GM18499 (cell line): ENCODE data around the gene INTS4.
"Not testable (repeated sequence)": the region's sequence is repeated elsewhere in the genome, so short reads cannot be mapped to it uniquely, and the experiment has no call there.

ENCODE experiments used
- ATAC-seq: cut with Tn5 transposase; IDR thresholded peaks from one replicate; pipeline ENCODE4 v1.9.1; 2021; ENCODE audit warnings: moderate number of reproducible peaks; ENCODE audit not compliant: insufficient read depth, unreplicated experiment

INTS4 gene

GRCh38 chr11:77967121-77967520, 27.3 kb downstream of the INTS4 start:
- ATAC-seq, result no peak

- no peak for ATAC-seq
Measured at GRCh38 chr11:77966338-77966737, 28.1 kb downstream of the INTS4 start.

GRCh38 chr11:77959434-77959833, 35.0 kb downstream of the INTS4 start:
- ATAC-seq, result no peak

GRCh38 chr11:77958583-77959177, 35.8 kb downstream of the INTS4 start:
- ATAC-seq, result not testable (repeated sequence)

- not testable (repeated sequence) for ATAC-seq
Measured at GRCh38 chr11:77943296-77943695, 51.2 kb downstream of the INTS4 start.

- ATAC-seq, result not testable (repeated sequence)
Measured at GRCh38 chr11:77942465-77942864, 52.0 kb downstream of the INTS4 start.

GRCh38 chr11:77933596-77933995, 60.9 kb downstream of the INTS4 start:
- ATAC-seq, result not testable (repeated sequence)

GRCh38 chr11:77930334-77931208, 63.9 kb downstream of the INTS4 start:
- ATAC-seq, result not testable (repeated sequence)

- not testable (repeated sequence) for ATAC-seq
Measured at GRCh38 chr11:77917713-77918112, 76.8 kb downstream of the INTS4 start.

- ATAC-seq, result not testable (repeated sequence)
Measured at GRCh38 chr11:77914307-77914791, 80.1 kb downstream of the INTS4 start.

- ATAC-seq, result not testable (repeated sequence)
Measured at GRCh38 chr11:77913608-77914306, 80.7 kb downstream of the INTS4 start.

GRCh38 chr11:77910828-77911227, 83.6 kb downstream of the INTS4 start:
- not testable (repeated sequence) for ATAC-seq

- ATAC-seq, result no peak
Measured at GRCh38 chr11:77909277-77909676, 85.2 kb downstream of the INTS4 start.

GRCh38 chr11:77908835-77909234, 85.6 kb downstream of the INTS4 start:
- no peak for ATAC-seq

GRCh38 chr11:77894949-77895348, 99.5 kb downstream of the INTS4 start:
- not testable (repeated sequence) for ATAC-seq

GRCh38 chr11:77891703-77892102, 102.8 kb downstream of the INTS4 start:
- not testable (repeated sequence) for ATAC-seq

GRCh38 chr11:77891256-77891655, 103.2 kb downstream of the INTS4 start:
- not testable (repeated sequence) for ATAC-seq

- not testable (repeated sequence) for ATAC-seq
Measured at GRCh38 chr11:77890619-77891056, 103.8 kb downstream of the INTS4 start.

GRCh38 chr11:77890100-77890614, 104.3 kb downstream of the INTS4 start:
- not testable (repeated sequence) for ATAC-seq

GRCh38 chr11:77889045-77889444, 105.4 kb downstream of the INTS4 start:
- not testable (repeated sequence) for ATAC-seq
